IMR-90 (cell line): Measurements from ENCODE around the gene C3orf80. TPM values are rescaled to one million over a fixed set of nuclear protein-coding genes. Genes with fewer than 3 reads are reported as not detected.

Experiments used
- ATAC-seq: fragments of 200-7000 bp; cut with Tn5 transposase; 2 replicates; pipeline ENCODE4 v1.9.1; 2020; ENCODE audit warnings: low read depth, mild to moderate bottlenecking, moderate library complexity
- BruUV-seq: library from RNA; stranded (reverse); fragments of 400-500 nt; replicated peaks from 2 replicates; lab custom pipeline; 2021; lab: Mats Ljungman, UMichigan
- CTCF ChIA-PET: fragments of 300-600 bp; formaldehyde crosslinking; extraction: SDS; loops from one replicate; lab custom pipeline; 2021; ENCODE audit warnings: antibody characterized with exemption; lab: Yijun Ruan, JAX
- POLR2A ChIA-PET: fragments of 300-600 bp; sonication (Branson Sonifier 250); formaldehyde crosslinking; loops from one replicate; lab custom pipeline; 2022; ENCODE audit warnings: antibody characterized with exemption; ENCODE audit not compliant: unreplicated experiment; lab: Charles Lee
- DNase-seq: peaks from one replicate; pipeline ENCODE4 v3.0.0; 2013
- H2AFZ ChIP-seq: replicated peaks from 2 replicates; pipeline ENCODE3; 2013; ENCODE audit warnings: low read length, mild to moderate bottlenecking; ENCODE audit not compliant: poor library complexity
- H2AK5ac ChIP-seq: 2 replicates; pipeline ENCODE4 v1.6.1; 2013; ENCODE audit warnings: low read depth, low read length, inconsistent platforms
- H2AK9ac ChIP-seq: replicated peaks from 2 replicates; pipeline ENCODE3; 2013; ENCODE audit warnings: mild to moderate bottlenecking, low read depth, low read length, moderate library complexity; ENCODE audit not compliant: poor library complexity
- H2BK120ac ChIP-seq: 2 replicates; pipeline ENCODE4 v1.6.1; 2013; ENCODE audit warnings: low read depth, low read length, inconsistent platforms
- H2BK15ac ChIP-seq: 3 replicates; pipeline ENCODE4 v1.6.1; 2013; ENCODE audit warnings: low read depth, low read length, inconsistent platforms
- H2BK20ac ChIP-seq: 2 replicates; pipeline ENCODE4 v1.6.1; 2013; ENCODE audit warnings: low read depth, mild to moderate bottlenecking, inconsistent platforms, low read length, moderate library complexity
- H2BK5ac ChIP-seq: 2 replicates; pipeline ENCODE4 v1.6.1; 2013; ENCODE audit warnings: mild to moderate bottlenecking, low read depth, low read length, inconsistent platforms; ENCODE audit not compliant: poor library complexity, severe bottlenecking
- H3K14ac ChIP-seq: replicated peaks from 2 replicates; pipeline ENCODE4 v1.6.1; 2013; ENCODE audit warnings: low read depth, low read length, inconsistent platforms
- H3K18ac ChIP-seq: 2 replicates; pipeline ENCODE4 v1.6.1; 2013; ENCODE audit warnings: low read depth, low read length, control low read depth
- H3K23ac ChIP-seq: 2 replicates; pipeline ENCODE4 v1.6.1; 2013; ENCODE audit warnings: low read depth, low read length, inconsistent platforms
- H3K27ac ChIP-seq: 2 replicates; pipeline ENCODE4 v1.5.1; 2013; ENCODE audit warnings: mild to moderate bottlenecking, control low read depth, low read length; ENCODE audit not compliant: insufficient read depth
- H3K27me3 ChIP-seq: 2 replicates; pipeline ENCODE4 v1.6.1; 2013; ENCODE audit warnings: low read length; ENCODE audit not compliant: control insufficient read depth, insufficient read depth
- H3K36me3 ChIP-seq: 2 replicates; pipeline ENCODE4 v1.6.1; 2013; ENCODE audit warnings: low read length, mixed read lengths; ENCODE audit not compliant: control insufficient read depth, insufficient read depth
- H3K4ac ChIP-seq: 2 replicates; pipeline ENCODE4 v1.6.1; 2013; ENCODE audit warnings: low read depth, low read length, inconsistent platforms
- H3K4me1 ChIP-seq: 2 replicates; pipeline ENCODE4 v1.6.1; 2013; ENCODE audit warnings: low read length, mixed read lengths; ENCODE audit not compliant: control insufficient read depth, insufficient read depth
- H3K4me2 ChIP-seq: 2 replicates; pipeline ENCODE4 v1.6.1; 2013; ENCODE audit warnings: low read depth, mild to moderate bottlenecking, control low read depth, low read length, moderate library complexity
- H3K4me3 ChIP-seq: 2 replicates; pipeline ENCODE4 v1.5.1; 2013; ENCODE audit warnings: low read depth, mild to moderate bottlenecking, control low read depth, low read length, moderate library complexity; ENCODE audit not compliant: insufficient read depth
- H3K56ac ChIP-seq: 2 replicates; pipeline ENCODE4 v1.6.1; 2013; ENCODE audit warnings: low read length, inconsistent platforms; ENCODE audit not compliant: insufficient read depth; ENCODE audit errors: extremely low read depth
- H3K79me1 ChIP-seq, 2 experiments: 2 replicates each; pipeline ENCODE4 v1.6.1; 2013; ENCODE audit warnings: low read length in 2 of 2, inconsistent platforms in 1 of 2, low read depth in 1 of 2
- H3K9ac ChIP-seq: 2 replicates; pipeline ENCODE4 v1.6.1; 2013; ENCODE audit warnings: low read depth, low read length, control low read depth
- H3K9me1 ChIP-seq: 2 replicates; pipeline ENCODE4 v1.6.1; 2013; ENCODE audit warnings: low read length, inconsistent platforms; ENCODE audit not compliant: insufficient read depth
- H3K9me3 ChIP-seq: 2 replicates; pipeline ENCODE4 v1.6.1; 2013; ENCODE audit warnings: low read length; ENCODE audit not compliant: control insufficient read depth, insufficient read depth
- H4K20me1 ChIP-seq: 2 replicates; pipeline ENCODE4 v1.6.1; 2013; ENCODE audit warnings: low read length, inconsistent platforms; ENCODE audit not compliant: insufficient read depth
- H4K5ac ChIP-seq: 2 replicates; pipeline ENCODE4 v1.6.1; 2013; ENCODE audit warnings: mild to moderate bottlenecking, low read depth, low read length, control low read depth
- H4K8ac ChIP-seq, 2 experiments: 2 replicates each; pipeline ENCODE4 v1.6.1; 2013; ENCODE audit warnings: low read depth in 2 of 2, low read length in 2 of 2, control low read depth in 1 of 2, inconsistent platforms in 1 of 2
- H4K91ac ChIP-seq: 2 replicates; pipeline ENCODE4 v1.6.1; 2013; ENCODE audit warnings: low read depth, low read length, inconsistent platforms; ENCODE audit not compliant: insufficient read depth
- CHD1 ChIP-seq: IDR thresholded peaks from 2 replicates; pipeline ENCODE4 v1.6.1; 2012; ENCODE audit warnings: low read depth, low read length, improper control_type of control experiment
- CTCF ChIP-seq: conservative IDR thresholded peaks from 2 replicates; pipeline ENCODE4 v1.5.1; 2012; ENCODE audit warnings: mild to moderate bottlenecking, low read depth, low read length, improper control_type of control experiment
- ELK1 ChIP-seq: fragments of 150-350 bp; IDR thresholded peaks from 2 replicates; pipeline ENCODE4 v1.6.1; 2016; ENCODE audit warnings: low read depth, mild to moderate bottlenecking, low read length, moderate library complexity, borderline replicate concordance
- FOS ChIP-seq: fragments of 150-350 bp; IDR thresholded peaks from 2 replicates; pipeline ENCODE4 v1.6.1; 2016; ENCODE audit warnings: low read depth, low read length
- MAFK ChIP-seq: IDR thresholded peaks from 2 replicates; pipeline ENCODE4 v1.6.1; 2012; ENCODE audit warnings: low read depth, low read length, improper control_type of control experiment
- MAZ ChIP-seq: IDR thresholded peaks from 2 replicates; pipeline ENCODE4 v1.6.1; 2012; ENCODE audit warnings: low read depth, mild to moderate bottlenecking, low read length, improper control_type of control experiment, moderate library complexity, borderline replicate concordance
- MXI1 ChIP-seq: IDR thresholded peaks from 2 replicates; pipeline ENCODE4 v1.6.1; 2012; ENCODE audit warnings: low read depth, mild to moderate bottlenecking, low read length, moderate library complexity, borderline replicate concordance
- NFE2L2 ChIP-seq: fragments of 150-350 bp; IDR thresholded peaks from 2 replicates; pipeline ENCODE4 v1.6.1; 2016; ENCODE audit warnings: low read depth, mild to moderate bottlenecking, low read length
- RAD21 ChIP-seq: IDR thresholded peaks from 2 replicates; pipeline ENCODE4 v1.6.1; 2012; ENCODE audit warnings: low read length, improper control_type of control experiment
- RCOR1 ChIP-seq: IDR thresholded peaks from 2 replicates; pipeline ENCODE4 v1.6.1; 2012; ENCODE audit warnings: mild to moderate bottlenecking, low read length, improper control_type of control experiment; ENCODE audit not compliant: insufficient replicate concordance
- RFX5 ChIP-seq: IDR thresholded peaks from 2 replicates; pipeline ENCODE4 v1.8.0; 2012; ENCODE audit warnings: low read depth, mild to moderate bottlenecking, low read length, moderate library complexity
- SMC3 ChIP-seq: fragments of 150-350 bp; IDR thresholded peaks from 2 replicates; pipeline ENCODE4 v1.6.1; 2016; ENCODE audit warnings: low read depth, mild to moderate bottlenecking, antibody characterized with exemption, low read length, moderate library complexity
- USF2 ChIP-seq: fragments of 150-350 bp; IDR thresholded peaks from 2 replicates; pipeline ENCODE4 v1.6.1; 2017; ENCODE audit warnings: mild to moderate bottlenecking, antibody characterized with exemption, low read length, low read depth
- WGBS, 2 experiments: methylation state at CpG; one replicate each; pipeline versions ENCODE4 v1.1.5 to v1.1.7; 2013; ENCODE audit warnings: missing lambda C conversion rate in 2 of 2; ENCODE audit not compliant: insufficient read length in 1 of 2; ENCODE audit errors: extremely low coverage in 2 of 2; 5-methylcytosine and 5-hydroxymethylcytosine counted together
- dilution Hi-C: fragments of 300-500 bp; cut with HindIII; formaldehyde crosslinking; loops from one replicate; pipeline ENCODE4 v1.14.3; 2018; ENCODE audit warnings: low sequenced_read_pairs; ENCODE audit not compliant: unreplicated experiment
- in situ Hi-C: fragments of 300-500 bp; cut with MboI; formaldehyde crosslinking; loops from 3 replicates; pipeline ENCODE4 v1.14.3; 2019; ENCODE audit warnings: low sequenced_read_pairs, inconsistent platforms, mixed read lengths
- intact Hi-C: fragments of 100-400 bp; cut with micrococcal nuclease; formaldehyde crosslinking; loops from 2 replicates; pipeline ENCODE4 v1.10.0; 2022
- polyA plus RNA-seq, 3 experiments: library from polyadenylated mRNA; depleted of rRNA; stranded (reverse); fragments of >200 nt; gene quantifications; 2 replicates each; pipeline ENCODE4 v1.2.3, GENCODE V29; 2012; ENCODE audit warnings: low replicate concordance in 1 of 3
- total RNA-seq: library from RNA; depleted of rRNA; stranded (reverse); fragments of >200 nt; gene quantifications from 2 replicates; pipeline ENCODE4 v1.2.3, GENCODE V29; 2012

Gene C3orf80
- total and polyA plus RNA-seq, 2 of the 4 experiments (the other 2 are of a cell fraction), result not detected

GRCh38 chr3:160265088-160265487 is 39.9 kb downstream of the C3orf80 start:
- in situ Hi-C loops (no loop called here), dilution Hi-C loops (no loop called here), intact Hi-C loops (no loop called here)
- H4K91ac ChIP-seq, result no peak overlapping the region
- no peak overlapping the region for H2BK15ac ChIP-seq
- no peaks in the 10 kb centered on the region for H4K20me1 ChIP-seq
- no peak overlapping the region for H2BK20ac ChIP-seq
- no peak overlapping the region for H3K4me2 ChIP-seq
- H3K79me1 ChIP-seq, result no peaks in the 10 kb centered on the region
- no peak overlapping the region for H2BK5ac ChIP-seq
- H3K9me3 ChIP-seq, result no peaks in the 10 kb centered on the region
- no peak for TF ChIP-seq SMC3
- no peak for TF ChIP-seq RAD21
- no peak for TF ChIP-seq CTCF
- TF ChIP-seq MAZ, result no peak
- TF ChIP-seq RFX5, result no peak
- no peak for TF ChIP-seq RCOR1
- no peak for TF ChIP-seq USF2
- no peak for TF ChIP-seq MAFK
- no peak for TF ChIP-seq ELK1
- no peak for TF ChIP-seq NFE2L2
- TF ChIP-seq FOS, result no peak
- TF ChIP-seq CHD1, result no peak
- no peak for TF ChIP-seq MXI1
- H3K4me3 ChIP-seq, result no peak overlapping the region
- H3K18ac ChIP-seq, result no peak overlapping the region
- no peaks in the 10 kb centered on the region for H3K9me1 ChIP-seq
- CTCF ChIA-PET, result no interaction called here
- no CpG with 5 or more reads among the region's 2 CpGs for WGBS, 2 experiments
- no peak overlapping the region for H3K27ac ChIP-seq
- no peak overlapping the region for H2AFZ ChIP-seq
- no peaks in the 10 kb centered on the region for H3K4me1 ChIP-seq
- no peak overlapping the region for H3K4ac ChIP-seq
- BruUV-seq, result no TSS peak
- H2AK5ac ChIP-seq, result no peak overlapping the region
- H3K27me3 ChIP-seq, result no peaks in the 10 kb centered on the region
- no peak overlapping the region for H2BK120ac ChIP-seq
- no peak overlapping the region for H3K14ac ChIP-seq
- POLR2A ChIA-PET, result no interaction called here
- H4K8ac ChIP-seq, result no peak overlapping the region
- ATAC-seq, result no peak
- no peak overlapping the region for H3K9ac ChIP-seq
- no peak overlapping the region for H2AK9ac ChIP-seq
- no peaks in the 10 kb centered on the region for H3K36me3 ChIP-seq
- no peak for DNase-seq
- no peak overlapping the region for H3K23ac ChIP-seq
- no peak overlapping the region for H3K56ac ChIP-seq
- H4K5ac ChIP-seq, result no peak overlapping the region
